H9 (cell line): Measurements from ENCODE around the gene TSPAN4. TPM values are rescaled to one million over a fixed set of nuclear protein-coding genes. Genes with fewer than 3 reads are reported as not detected.

Experiments used
- DNase-seq: peaks from one replicate; pipeline ENCODE4 v3.0.0-alpha.2; 2017
- H2AFZ ChIP-seq: one replicate; pipeline ENCODE4 v1.6.1; 2013; ENCODE audit warnings: mild to moderate bottlenecking, low read length, control low read depth, moderate library complexity
- H2AK5ac ChIP-seq: 2 replicates; pipeline ENCODE4 v1.6.1; 2013; ENCODE audit warnings: low read length, control low read depth, mixed read lengths; ENCODE audit not compliant: insufficient read length
- H2BK120ac ChIP-seq: one replicate; pipeline ENCODE4 v1.6.1; 2013; ENCODE audit warnings: low read depth, mild to moderate bottlenecking, low read length, control low read depth, inconsistent platforms; ENCODE audit not compliant: poor library complexity, severe bottlenecking
- H2BK12ac ChIP-seq: 2 replicates; pipeline ENCODE4 v1.6.1; 2013; ENCODE audit warnings: low read length, control low read depth, mixed read lengths, low read depth; ENCODE audit not compliant: insufficient read length
- H2BK15ac ChIP-seq: 2 replicates; pipeline ENCODE4 v1.6.1; 2013; ENCODE audit warnings: low read depth, low read length, control low read depth
- H2BK20ac ChIP-seq: one replicate; pipeline ENCODE4 v1.6.1; 2013; ENCODE audit warnings: low read depth, mild to moderate bottlenecking, low read length, control low read depth, inconsistent platforms; ENCODE audit not compliant: poor library complexity, severe bottlenecking
- H2BK5ac ChIP-seq: 2 replicates; pipeline ENCODE4 v1.6.1; 2013; ENCODE audit warnings: low read length, control low read depth, mixed read lengths; ENCODE audit not compliant: insufficient read length
- H3K14ac ChIP-seq: 2 replicates; pipeline ENCODE4 v1.6.1; 2013; ENCODE audit warnings: low read length, control low read depth; ENCODE audit not compliant: insufficient read depth
- H3K18ac ChIP-seq: 2 replicates; pipeline ENCODE4 v1.6.1; 2013; ENCODE audit warnings: low read depth, mild to moderate bottlenecking, mixed read lengths, low read length, control low read depth; ENCODE audit not compliant: insufficient read length
- H3K23ac ChIP-seq: 2 replicates; pipeline ENCODE4 v1.6.1; 2013; ENCODE audit warnings: low read length, control low read depth, mixed read lengths, low read depth; ENCODE audit not compliant: insufficient read length
- H3K23me2 ChIP-seq: 2 replicates; pipeline ENCODE4 v1.6.1; 2013; ENCODE audit warnings: low read depth, mild to moderate bottlenecking, mixed read lengths, low read length, control low read depth; ENCODE audit not compliant: insufficient read length, poor library complexity, severe bottlenecking
- H3K27ac ChIP-seq: 2 replicates; pipeline ENCODE4 v1.5.1; 2013; ENCODE audit warnings: low read length, control low read depth, mixed read lengths, low read depth; ENCODE audit not compliant: insufficient read length
- H3K27me3 ChIP-seq: 2 replicates; pipeline ENCODE4 v1.6.1; 2013; ENCODE audit warnings: low read length, control low read depth, inconsistent platforms; ENCODE audit not compliant: insufficient read depth
- H3K4ac ChIP-seq: 2 replicates; pipeline ENCODE4 v1.6.1; 2013; ENCODE audit warnings: low read depth, mild to moderate bottlenecking, control low read depth, inconsistent platforms, low read length, moderate library complexity
- H3K4me1 ChIP-seq: 2 replicates; pipeline ENCODE4 v1.6.1; 2013; ENCODE audit warnings: low read length, control low read depth, inconsistent platforms; ENCODE audit not compliant: insufficient read depth
- H3K4me2 ChIP-seq: 2 replicates; pipeline ENCODE4 v1.6.1; 2013; ENCODE audit warnings: low read length, control low read depth, mixed read lengths; ENCODE audit not compliant: insufficient read length, insufficient read depth
- H3K56ac ChIP-seq: 2 replicates; pipeline ENCODE4 v1.6.1; 2013; ENCODE audit warnings: low read depth, mild to moderate bottlenecking, mixed read lengths, low read length, control low read depth; ENCODE audit not compliant: insufficient read length
- H3K79me1 ChIP-seq: 2 replicates; pipeline ENCODE4 v1.6.1; 2013; ENCODE audit warnings: low read depth, mild to moderate bottlenecking, moderate library complexity, low read length, control low read depth, inconsistent platforms; ENCODE audit not compliant: insufficient read depth, poor library complexity, severe bottlenecking
- H3K79me2 ChIP-seq: 2 replicates; pipeline ENCODE4 v1.6.1; 2013; ENCODE audit warnings: low read length, control low read depth, inconsistent platforms; ENCODE audit not compliant: insufficient read depth
- H3K9ac ChIP-seq: 2 replicates; pipeline ENCODE4 v1.6.1; 2013; ENCODE audit warnings: low read length, control low read depth, mixed read lengths; ENCODE audit not compliant: insufficient read length; ENCODE audit errors: extremely low read depth
- H3K9me3 ChIP-seq: one replicate; pipeline ENCODE4 v1.6.1; 2013; ENCODE audit warnings: low read depth, low read length, inconsistent platforms; ENCODE audit not compliant: control insufficient read depth
- H3T11ph ChIP-seq: one replicate; pipeline ENCODE4 v1.6.1; 2013; ENCODE audit warnings: mild to moderate bottlenecking, low read length, control low read depth, inconsistent platforms
- H4K20me1 ChIP-seq: one replicate; pipeline ENCODE4 v1.6.1; 2013; ENCODE audit not compliant: control insufficient read depth, insufficient read length, insufficient read depth
- H4K5ac ChIP-seq: 2 replicates; pipeline ENCODE4 v1.6.1; 2013; ENCODE audit warnings: low read depth, mild to moderate bottlenecking, mixed read lengths, low read length, control low read depth; ENCODE audit not compliant: insufficient read length
- H4K8ac ChIP-seq: replicated peaks from 2 replicates; pipeline ENCODE4 v1.6.1; 2013; ENCODE audit warnings: low read length, control low read depth, mixed read lengths, low read depth; ENCODE audit not compliant: insufficient read length
- H4K91ac ChIP-seq: 2 replicates; pipeline ENCODE4 v1.6.1; 2013; ENCODE audit warnings: low read depth, mild to moderate bottlenecking, moderate library complexity, mixed read lengths, low read length, control low read depth; ENCODE audit not compliant: insufficient read length
- H3K27ac Mint-ChIP-seq, 3 experiments: 2 replicates in 2 of 3; 3 replicates in 1 of 3; pipeline ENCODE4 v1.8.0; 2020 to 2021; ENCODE audit warnings: mixed read lengths in 3 of 3, mild to moderate bottlenecking in 1 of 3, moderate library complexity in 1 of 3
- H3K27me3 Mint-ChIP-seq: 2 replicates; pipeline ENCODE4 v1.8.0; 2021; ENCODE audit warnings: low read depth, mild to moderate bottlenecking, moderate library complexity, mixed read lengths
- H3K36me3 Mint-ChIP-seq, 3 experiments: 2 replicates in 2 of 3; 3 replicates in 1 of 3; pipeline ENCODE4 v1.8.0; 2020 to 2021; ENCODE audit warnings: low read depth in 3 of 3, mixed read lengths in 3 of 3; ENCODE audit not compliant: insufficient read depth in 1 of 3
- H3K4me1 Mint-ChIP-seq, 2 experiments: 2 replicates each; pipeline ENCODE4 v1.8.0; 2020; ENCODE audit warnings: mixed read lengths in 2 of 2
- H3K4me3 Mint-ChIP-seq, 2 experiments: 2 replicates in 1 of 2; 3 replicates in 1 of 2; pipeline ENCODE4 v1.8.0; 2020 to 2021; ENCODE audit warnings: mild to moderate bottlenecking in 2 of 2, mixed read lengths in 2 of 2, moderate library complexity in 1 of 2
- H3K9me3 Mint-ChIP-seq, 2 experiments: 2 replicates in 1 of 2; 3 replicates in 1 of 2; pipeline ENCODE4 v1.8.0; 2020; ENCODE audit warnings: mild to moderate bottlenecking in 2 of 2, mixed read lengths in 2 of 2, moderate library complexity in 1 of 2
- CTCF ChIP-seq: fragments of 200-600 bp; sonication (generic); conservative IDR thresholded peaks from 3 replicates; pipeline ENCODE4 v1.8.0; 2021; ENCODE audit warnings: antibody characterized with exemption, mild to moderate bottlenecking
- WGBS: extraction: QIAGEN DNeasy Blood & Tissue Kit; methylation state at CpG from one replicate; pipeline ENCODE4 v1.1.7; 2013; ENCODE audit warnings: missing lambda C conversion rate, low lambda C conversion rate, mixed read lengths; ENCODE audit not compliant: insufficient read length; ENCODE audit errors: extremely low coverage; 5-methylcytosine and 5-hydroxymethylcytosine counted together
- total RNA-seq: library from RNA; stranded (reverse); gene quantifications from 2 replicates; pipeline ENCODE4 v1.2.1, GENCODE V29; 2021

TSPAN4 gene
- total RNA-seq, 1 experiment from 2014 or later, result 64.6 TPM

- H3K23ac ChIP-seq, result no peak overlapping the region
- H3K14ac ChIP-seq, result no peak overlapping the region
- H2BK20ac ChIP-seq, result no peak overlapping the region
- H4K5ac ChIP-seq, result no peak overlapping the region
- no peaks in the 10 kb centered on the region for H3K23me2 ChIP-seq
- H3K79me1 ChIP-seq, result no peaks in the 10 kb centered on the region
- H2AK5ac ChIP-seq, result no peak overlapping the region
- TF ChIP-seq CTCF, result no peak
- H3K27ac ChIP-seq, result no peak overlapping the region
- H2BK5ac ChIP-seq, result no peak overlapping the region
- no peaks in the 10 kb centered on the region for H3K27me3 ChIP-seq
- no CpG with 5 or more reads among the region's 11 CpGs for WGBS
- no peak overlapping the region for H2BK15ac ChIP-seq
- no peak overlapping the region for H3K4me3 Mint-ChIP-seq
- H3K36me3 Mint-ChIP-seq, result peaks cover 31 to 63% (median 51%) of the 10 kb centered on the region in 3 experiments; a peak in 6 of 7 replicates
- no peaks in the 10 kb centered on the region for H3K4me1 Mint-ChIP-seq
- H3K79me2 ChIP-seq, result no peaks in the 10 kb centered on the region
- no peak overlapping the region for H3K4me2 ChIP-seq
- H3K9me3 Mint-ChIP-seq, result no peaks in the 10 kb centered on the region
- H3K9ac ChIP-seq, result no peak overlapping the region
- H3K4me1 ChIP-seq, result no peaks in the 10 kb centered on the region
- no peaks in the 10 kb centered on the region for H3K27me3 Mint-ChIP-seq
- H4K91ac ChIP-seq, result no peak overlapping the region
- no peaks in the 10 kb centered on the region for H3K9me3 ChIP-seq
- no peak overlapping the region for H3T11ph ChIP-seq
- no peak overlapping the region for H3K18ac ChIP-seq
- DNase-seq, result no peak
- no peaks in the 10 kb centered on the region for H4K20me1 ChIP-seq
- H2AFZ ChIP-seq, result no peak overlapping the region
- no peak overlapping the region for H3K27ac Mint-ChIP-seq
- H3K56ac ChIP-seq, result no peak overlapping the region
- no peak overlapping the region for H2BK120ac ChIP-seq
- no peak overlapping the region for H3K4ac ChIP-seq
- no peak overlapping the region for H4K8ac ChIP-seq
- no peak overlapping the region for H2BK12ac ChIP-seq
These were observed 57.1 kb downstream of the TSPAN4 start for GRCh38 chr11:899724-900123.
